HFFc6 (cell line): ENCODE measurements around the gene SLC38A4. TPM values are rescaled to one million over a fixed set of nuclear protein-coding genes. Genes with fewer than 3 reads are reported as not detected.

Experiments used
- DNase-seq: peaks from one replicate; pipeline ENCODE4 v3.0.0-alpha.2; 2018
- H3K27ac Mint-ChIP-seq: 2 replicates; pipeline ENCODE4 v1.8.0; 2020; ENCODE audit warnings: mild to moderate bottlenecking, mixed read lengths
- H3K27me3 Mint-ChIP-seq: 2 replicates; pipeline ENCODE4 v1.8.0; 2021; ENCODE audit warnings: mild to moderate bottlenecking, moderate library complexity, mixed read lengths; ENCODE audit not compliant: insufficient read depth
- H3K36me3 Mint-ChIP-seq: 2 replicates; pipeline ENCODE4 v1.8.0; 2021; ENCODE audit warnings: low read depth, mixed read lengths
- H3K4me1 Mint-ChIP-seq: 2 replicates; pipeline ENCODE4 v1.8.0; 2020; ENCODE audit warnings: low read depth, mixed read lengths
- H3K4me3 Mint-ChIP-seq: 2 replicates; pipeline ENCODE4 v1.8.0; 2020; ENCODE audit warnings: mild to moderate bottlenecking, moderate library complexity, mixed read lengths
- H3K9me3 Mint-ChIP-seq: 2 replicates; pipeline ENCODE4 v1.8.0; 2020; ENCODE audit warnings: mild to moderate bottlenecking, mixed read lengths
- total RNA-seq, 6 experiments: library from RNA; stranded (reverse); fragmentation: NEBNext Ultra II Directional; extraction: Animal tissue kit (Norgen Biotek cat#: 25700); gene quantifications; 2 replicates in 1 of 6; 3 replicates in 5 of 6; pipeline ENCODE4 v1.2.3, GENCODE V29; 2021
- TF ChIP-seq, protein P1 (sequence below): fragments of 200-600 bp; sonication (generic); IDR thresholded peaks from 2 replicates; pipeline ENCODE4 v1.5.0; 2021; ENCODE audit warnings: antibody characterized with exemption, mild to moderate bottlenecking

The SLC38A4 gene
- total RNA-seq, 6 experiments from 2014 or later, result 8.5 to 14.2 (median 10.7) TPM

DNA sequence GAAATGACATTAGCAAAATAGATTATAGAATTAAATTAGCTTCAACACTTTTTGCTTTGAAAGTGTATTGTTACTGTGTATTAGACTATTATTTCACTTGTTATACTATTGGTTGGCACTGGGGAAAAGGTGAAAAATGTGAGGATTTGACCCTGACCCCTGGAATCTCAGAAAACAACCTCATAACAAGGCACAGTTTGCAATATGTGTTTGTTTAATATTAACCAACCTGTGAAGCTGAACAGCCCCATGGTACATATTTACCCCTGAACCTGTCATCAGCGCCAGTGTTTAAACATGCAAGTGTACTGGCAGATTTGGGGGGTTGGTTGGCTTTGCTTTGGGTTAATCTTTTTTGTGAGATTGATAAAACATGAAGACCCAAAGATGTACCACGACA, 11.7 kb downstream of the SLC38A4 start:
- no peak overlapping the region for H3K27ac Mint-ChIP-seq
- no peak for DNase-seq
- TF ChIP-seq, protein P1, sequence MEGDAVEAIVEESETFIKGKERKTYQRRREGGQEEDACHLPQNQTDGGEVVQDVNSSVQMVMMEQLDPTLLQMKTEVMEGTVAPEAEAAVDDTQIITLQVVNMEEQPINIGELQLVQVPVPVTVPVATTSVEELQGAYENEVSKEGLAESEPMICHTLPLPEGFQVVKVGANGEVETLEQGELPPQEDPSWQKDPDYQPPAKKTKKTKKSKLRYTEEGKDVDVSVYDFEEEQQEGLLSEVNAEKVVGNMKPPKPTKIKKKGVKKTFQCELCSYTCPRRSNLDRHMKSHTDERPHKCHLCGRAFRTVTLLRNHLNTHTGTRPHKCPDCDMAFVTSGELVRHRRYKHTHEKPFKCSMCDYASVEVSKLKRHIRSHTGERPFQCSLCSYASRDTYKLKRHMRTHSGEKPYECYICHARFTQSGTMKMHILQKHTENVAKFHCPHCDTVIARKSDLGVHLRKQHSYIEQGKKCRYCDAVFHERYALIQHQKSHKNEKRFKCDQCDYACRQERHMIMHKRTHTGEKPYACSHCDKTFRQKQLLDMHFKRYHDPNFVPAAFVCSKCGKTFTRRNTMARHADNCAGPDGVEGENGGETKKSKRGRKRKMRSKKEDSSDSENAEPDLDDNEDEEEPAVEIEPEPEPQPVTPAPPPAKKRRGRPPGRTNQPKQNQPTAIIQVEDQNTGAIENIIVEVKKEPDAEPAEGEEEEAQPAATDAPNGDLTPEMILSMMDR, result no peak
- no peaks in the 10 kb centered on the region for H3K9me3 Mint-ChIP-seq
- H3K4me1 Mint-ChIP-seq, result 0 out of 2 replicates have a peak, but pooled peaks cover 5% of the 10 kb centered on the region
- no peaks in the 10 kb centered on the region for H3K27me3 Mint-ChIP-seq
- H3K36me3 Mint-ChIP-seq, result no peaks in the 10 kb centered on the region
- no peak overlapping the region for H3K4me3 Mint-ChIP-seq

DNA sequence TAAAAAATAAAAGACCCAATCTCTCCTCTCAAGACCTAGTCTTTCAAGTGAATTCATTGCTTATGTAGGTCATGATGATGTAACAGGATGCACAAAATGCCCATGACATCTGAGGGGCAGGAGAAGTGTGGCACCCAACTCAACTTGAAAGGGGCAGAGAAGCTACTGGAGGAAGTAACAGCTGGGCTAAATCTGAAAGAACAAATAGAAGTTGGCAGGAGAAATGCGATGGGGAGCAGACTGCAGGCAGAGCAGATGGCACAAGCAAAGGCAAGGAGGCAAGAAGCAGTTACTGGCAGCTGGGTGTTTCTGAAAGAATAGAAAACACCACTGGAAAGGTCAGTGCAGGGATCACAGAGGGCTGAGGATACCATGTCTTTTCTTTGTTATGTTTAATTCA, 14.6 kb downstream of the SLC38A4 start:
- TF ChIP-seq, protein P1, result no peak
- Mint-ChIP-seq H3K27ac (no peak overlapping the region), H3K27me3 (no peaks in the 10 kb centered on the region), H3K4me3 (no peak overlapping the region), H3K36me3 (no peaks in the 10 kb centered on the region; the same call in 1 of the 2 replicates), H3K4me1 (0 out of 2 replicates have a peak, but pooled peaks cover 5% of the 10 kb centered on the region), H3K9me3 (no peaks in the 10 kb centered on the region)
- DNase-seq, result no peak

DNA sequence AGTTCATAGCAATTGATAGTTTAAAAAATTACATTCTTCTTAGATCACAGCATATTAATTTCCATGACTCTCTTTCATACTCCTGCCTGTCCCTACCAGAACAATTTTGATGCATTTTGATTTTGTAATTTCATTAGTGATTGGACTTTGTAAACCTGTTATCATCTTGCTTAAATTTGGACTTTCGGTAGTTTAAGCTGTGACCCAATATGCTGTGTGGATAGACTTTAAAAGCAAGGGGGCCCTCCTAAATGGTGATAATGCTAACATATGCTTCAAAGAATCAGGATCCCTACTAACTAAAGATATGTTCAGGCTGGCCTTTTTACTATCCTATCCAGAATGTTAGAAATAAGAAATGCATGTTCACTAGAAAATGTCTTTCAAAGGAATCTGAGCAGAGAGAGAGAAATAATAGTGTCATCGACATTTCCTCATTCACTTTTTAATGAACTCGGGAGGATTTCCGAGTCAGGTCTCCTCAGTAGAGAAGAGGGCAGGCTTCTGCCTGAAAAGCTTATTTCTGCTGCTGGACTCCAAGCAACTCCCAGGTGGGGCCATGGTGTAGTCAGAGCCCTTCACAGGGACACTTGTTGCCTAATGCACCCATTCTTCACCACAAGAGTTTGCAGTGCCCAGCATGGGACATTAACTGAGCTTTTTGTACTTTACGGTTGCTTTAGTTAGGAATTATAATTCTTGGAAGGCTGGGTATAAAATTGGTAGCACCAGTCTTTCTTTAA, 16.7 kb downstream of the SLC38A4 start:
- H3K4me3 Mint-ChIP-seq, result no peak overlapping the region
- H3K36me3 Mint-ChIP-seq, result no peaks in the 10 kb centered on the region; the same call in 1 of the 2 replicates
- TF ChIP-seq, protein P1, result no peak
- H3K4me1 Mint-ChIP-seq, result 0 out of 2 replicates have a peak, but pooled peaks cover 5% of the 10 kb centered on the region
- no peaks in the 10 kb centered on the region for H3K9me3 Mint-ChIP-seq
- no peak overlapping the region for H3K27ac Mint-ChIP-seq
- no peak for DNase-seq
- H3K27me3 Mint-ChIP-seq, result no peaks in the 10 kb centered on the region; the same call in 1 of the 2 replicates

DNA sequence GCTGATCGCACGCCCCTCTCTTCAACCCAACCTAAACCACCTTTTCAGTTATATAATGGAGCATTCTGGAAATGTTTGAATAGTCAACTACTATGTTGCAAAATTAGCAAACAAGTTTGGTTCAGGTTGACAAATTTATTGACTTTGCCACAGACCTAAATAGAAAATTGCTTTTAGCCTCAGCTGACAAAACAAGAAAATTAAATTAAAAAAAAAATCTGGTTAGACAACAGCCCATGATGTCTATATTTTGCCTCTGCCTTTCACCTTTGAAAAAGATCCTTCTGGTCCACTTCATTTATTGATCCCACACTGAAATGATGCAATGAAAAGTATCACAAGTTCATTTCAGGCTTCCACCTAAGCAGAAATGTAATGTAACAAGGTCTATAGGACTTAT, 17.5 kb downstream of the SLC38A4 start:
- Mint-ChIP-seq H3K4me3 (no peak overlapping the region), H3K27ac (no peak overlapping the region), H3K4me1 (0 out of 2 replicates have a peak, but pooled peaks cover 5% of the 10 kb centered on the region), H3K27me3 (no peaks in the 10 kb centered on the region; the same call in 1 of the 2 replicates), H3K36me3 (no peaks in the 10 kb centered on the region; the same call in 1 of the 2 replicates), H3K9me3 (no peaks in the 10 kb centered on the region)
- no peak for DNase-seq
- TF ChIP-seq, protein P1, result no peak

DNA sequence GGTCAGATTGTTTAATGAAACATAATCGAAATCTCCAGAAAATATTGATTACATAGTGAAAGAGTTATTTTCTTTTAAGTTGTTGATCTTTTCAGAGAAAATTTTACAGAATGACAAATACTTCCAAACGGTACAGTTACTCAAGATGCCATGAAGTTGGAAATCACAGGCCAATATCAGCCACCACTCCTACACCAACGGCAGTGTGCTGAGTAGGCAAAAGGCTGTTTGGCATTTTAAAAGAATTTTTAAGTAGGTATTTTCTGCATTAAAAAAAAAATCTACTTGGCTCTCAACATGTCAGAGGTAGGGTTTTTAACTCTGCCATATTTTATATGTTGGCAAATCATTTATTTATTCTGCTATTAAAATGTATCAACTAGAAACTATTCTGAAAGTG, 21.7 kb downstream of the SLC38A4 start:
- no peak for DNase-seq
- Mint-ChIP-seq H3K9me3 (no peaks in the 10 kb centered on the region), H3K4me1 (peaks cover 16% of the 10 kb centered on the region; the same call in 1 of the 2 replicates), H3K27ac (no peak overlapping the region), H3K36me3 (no peaks in the 10 kb centered on the region; the same call in 1 of the 2 replicates), H3K4me3 (no peak overlapping the region), H3K27me3 (no peaks in the 10 kb centered on the region; the same call in 1 of the 2 replicates)
- TF ChIP-seq, protein P1, result no peak
